A673 (cell line): ENCODE results near the gene DDX41.

ENCODE experiments used
- EZH2 ChIP-seq: fragments of 200-600 bp; sonication (generic); IDR thresholded peaks from 2 replicates; pipeline ENCODE4 v1.6.1; 2017; ENCODE audit warnings: borderline replicate concordance, low read depth, mild to moderate bottlenecking, mixed read lengths, antibody characterized with exemption, low read length; ENCODE audit not compliant: poor library complexity, severe bottlenecking
- TF ChIP-seq, protein P1 (sequence below): fragments of 300-800, 200-600 bp; sonication (generic); conservative IDR thresholded peaks from 2 replicates; pipeline ENCODE4 v1.5.1; 2017; ENCODE audit warnings: low read depth, mild to moderate bottlenecking, antibody characterized with exemption, low read length, moderate library complexity, mixed read lengths

DNA sequence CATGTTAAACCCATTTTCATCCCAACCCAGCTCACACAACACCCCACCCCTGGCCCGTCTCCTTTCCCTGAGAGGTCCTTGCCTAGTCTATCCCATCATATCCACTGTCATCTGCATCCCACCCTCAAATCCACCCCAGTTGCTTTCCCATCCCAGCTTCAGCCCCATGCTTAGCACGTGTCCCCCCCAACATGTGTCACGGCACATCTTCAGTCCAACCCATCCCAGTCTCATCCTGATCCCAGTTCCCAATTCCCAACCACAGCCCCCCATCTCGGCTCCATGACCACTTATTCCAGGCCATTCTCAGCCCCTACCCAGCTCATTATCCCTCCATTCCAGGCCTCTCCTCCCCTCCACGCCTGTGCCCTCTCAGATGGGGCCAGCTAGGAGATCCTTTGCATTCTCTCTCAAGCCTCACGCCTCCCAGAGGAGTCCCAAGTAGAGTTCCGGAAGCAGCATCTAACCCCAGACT is 42.7 kb downstream of the DDX41 start:
- TF ChIP-seq, protein P1, sequence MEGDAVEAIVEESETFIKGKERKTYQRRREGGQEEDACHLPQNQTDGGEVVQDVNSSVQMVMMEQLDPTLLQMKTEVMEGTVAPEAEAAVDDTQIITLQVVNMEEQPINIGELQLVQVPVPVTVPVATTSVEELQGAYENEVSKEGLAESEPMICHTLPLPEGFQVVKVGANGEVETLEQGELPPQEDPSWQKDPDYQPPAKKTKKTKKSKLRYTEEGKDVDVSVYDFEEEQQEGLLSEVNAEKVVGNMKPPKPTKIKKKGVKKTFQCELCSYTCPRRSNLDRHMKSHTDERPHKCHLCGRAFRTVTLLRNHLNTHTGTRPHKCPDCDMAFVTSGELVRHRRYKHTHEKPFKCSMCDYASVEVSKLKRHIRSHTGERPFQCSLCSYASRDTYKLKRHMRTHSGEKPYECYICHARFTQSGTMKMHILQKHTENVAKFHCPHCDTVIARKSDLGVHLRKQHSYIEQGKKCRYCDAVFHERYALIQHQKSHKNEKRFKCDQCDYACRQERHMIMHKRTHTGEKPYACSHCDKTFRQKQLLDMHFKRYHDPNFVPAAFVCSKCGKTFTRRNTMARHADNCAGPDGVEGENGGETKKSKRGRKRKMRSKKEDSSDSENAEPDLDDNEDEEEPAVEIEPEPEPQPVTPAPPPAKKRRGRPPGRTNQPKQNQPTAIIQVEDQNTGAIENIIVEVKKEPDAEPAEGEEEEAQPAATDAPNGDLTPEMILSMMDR: no peak
- TF ChIP-seq EZH2: no peak
